ENCODE results near the gene YIPF5.

YIPF5 gene

GRCh38 chr5:144173766-144174165 is 3.3 kb upstream of the YIPF5 start:
- DNase-seq: no peak

GRCh38 chr5:144169904-144170275 is 569 bp downstream of the YIPF5 start:
- no peak for DNase-seq

DNA sequence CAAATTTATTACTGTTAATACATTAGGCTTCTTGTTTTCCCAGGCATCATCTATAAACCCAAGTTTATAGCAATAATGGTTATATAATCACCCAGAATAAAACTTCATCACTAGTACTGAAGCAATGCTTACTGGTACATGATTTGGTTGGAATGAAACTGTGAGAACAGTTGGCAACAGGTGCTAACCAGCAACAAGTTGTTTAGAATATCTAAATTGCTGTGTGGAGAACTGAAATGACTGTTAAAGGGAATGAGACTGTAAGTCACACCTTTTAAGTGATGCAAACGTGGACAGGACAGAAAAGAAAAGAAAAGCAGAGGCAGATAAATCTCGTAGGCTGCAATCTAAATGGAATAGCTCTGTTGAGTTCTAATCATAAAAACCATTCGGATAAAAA is 2.5 kb downstream of the YIPF5 start:
- no peak for DNase-seq

DNA sequence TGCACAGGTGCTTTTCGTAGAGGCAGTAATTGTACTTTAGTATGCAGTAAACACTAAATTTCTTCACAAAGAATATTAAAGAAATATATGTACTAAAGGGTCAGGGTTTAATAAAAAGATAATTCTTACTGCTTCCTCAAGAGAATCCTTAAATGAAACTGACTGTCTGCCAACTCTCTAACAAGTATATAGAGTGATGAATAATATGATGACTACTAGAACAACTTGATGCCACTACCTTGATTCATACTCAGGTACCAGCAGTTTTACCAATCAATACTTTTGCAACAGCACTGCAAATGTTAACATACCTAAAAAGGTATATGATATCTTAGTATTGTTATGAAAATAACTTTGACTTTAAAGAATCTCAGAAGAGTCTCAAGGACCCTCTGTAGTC is 3.8 kb downstream of the YIPF5 start:
- DNase-seq: no peak

DNA sequence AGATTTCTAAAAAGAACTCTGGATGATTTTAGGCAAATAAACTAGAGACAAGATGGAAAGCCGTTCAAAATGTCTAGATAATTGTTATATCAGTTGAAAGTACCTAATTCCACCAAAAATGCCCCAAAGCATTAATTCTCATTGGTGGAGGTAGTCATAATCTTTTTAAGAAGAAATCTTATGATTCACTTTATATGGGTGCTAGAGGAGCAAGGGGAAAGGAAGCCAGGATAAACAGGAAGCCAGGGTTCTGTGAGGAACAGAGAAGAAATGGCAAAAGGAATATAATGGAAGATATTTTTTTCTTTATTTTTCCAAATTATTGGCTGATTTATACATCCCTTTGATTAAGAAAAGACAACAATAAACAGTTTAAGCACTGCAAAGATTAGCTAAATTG is 7.8 kb downstream of the YIPF5 start:
- DNase-seq: no peak

DNA sequence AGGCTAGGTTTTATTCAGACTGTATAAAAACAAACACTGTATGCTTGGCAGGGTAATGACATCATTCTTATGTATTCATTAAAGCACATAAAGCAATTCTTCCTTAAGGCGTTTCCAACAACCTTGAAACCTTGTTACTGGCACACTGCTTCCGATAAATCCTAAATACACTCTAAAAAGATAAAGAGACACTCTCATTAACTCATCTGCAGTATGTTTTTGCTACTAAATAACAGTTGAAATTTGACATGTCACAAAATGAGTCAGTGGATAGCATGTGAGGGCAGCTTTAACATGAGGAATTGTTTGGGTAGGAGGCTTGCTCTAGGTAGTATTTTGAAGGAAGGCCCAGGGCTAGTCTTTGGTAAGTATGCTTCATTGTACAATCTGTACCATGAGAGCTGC is 13.7 kb downstream of the YIPF5 start:
- DNase-seq: no peak

DNA sequence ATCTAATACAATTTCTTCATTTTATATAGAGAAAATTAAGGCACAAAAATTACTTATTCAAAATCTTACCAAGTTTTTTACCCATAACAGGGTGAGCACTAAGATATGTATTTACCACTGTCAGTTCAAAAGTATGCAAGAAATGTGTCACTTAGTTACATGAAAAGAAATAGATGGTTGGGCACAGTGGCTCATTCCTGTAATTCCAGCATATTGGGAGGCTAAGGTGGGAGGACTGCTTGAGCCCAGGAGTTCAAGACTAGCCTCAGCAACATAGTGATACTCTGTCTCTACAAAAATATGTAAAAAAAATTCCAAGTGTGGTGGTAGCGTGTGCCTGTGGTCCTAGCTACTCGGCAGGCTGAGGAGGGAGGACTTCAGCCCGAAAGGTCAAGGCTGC is 19.4 kb downstream of the YIPF5 start:
- DNase-seq: no peak

GRCh38 chr5:144144956-144145751 is 25.3 kb downstream of the YIPF5 start:
- DNase-seq: no peak

DNA sequence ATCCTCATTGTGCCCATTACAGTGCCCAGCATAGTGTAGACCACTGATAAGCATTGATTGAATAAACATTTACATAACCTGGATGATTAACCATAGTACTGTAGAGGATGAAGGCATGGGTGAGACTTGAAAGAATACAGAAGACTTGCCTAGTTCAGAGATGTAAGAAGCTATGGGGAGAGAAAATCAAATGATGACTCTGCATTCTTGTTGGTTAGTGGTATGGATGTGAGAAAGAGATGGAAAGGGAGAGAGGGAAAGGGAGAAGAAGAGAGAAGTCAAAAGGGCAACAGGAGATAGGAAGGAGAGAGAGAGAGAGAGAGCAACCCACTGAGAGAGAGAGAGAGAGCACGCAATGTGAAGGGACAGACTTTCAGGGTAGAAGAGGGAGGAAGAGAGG is 26.8 kb downstream of the YIPF5 start:
- DNase-seq: no peak

GRCh38 chr5:144142824-144143162 is 27.7 kb downstream of the YIPF5 start:
- no peak for DNase-seq

DNA sequence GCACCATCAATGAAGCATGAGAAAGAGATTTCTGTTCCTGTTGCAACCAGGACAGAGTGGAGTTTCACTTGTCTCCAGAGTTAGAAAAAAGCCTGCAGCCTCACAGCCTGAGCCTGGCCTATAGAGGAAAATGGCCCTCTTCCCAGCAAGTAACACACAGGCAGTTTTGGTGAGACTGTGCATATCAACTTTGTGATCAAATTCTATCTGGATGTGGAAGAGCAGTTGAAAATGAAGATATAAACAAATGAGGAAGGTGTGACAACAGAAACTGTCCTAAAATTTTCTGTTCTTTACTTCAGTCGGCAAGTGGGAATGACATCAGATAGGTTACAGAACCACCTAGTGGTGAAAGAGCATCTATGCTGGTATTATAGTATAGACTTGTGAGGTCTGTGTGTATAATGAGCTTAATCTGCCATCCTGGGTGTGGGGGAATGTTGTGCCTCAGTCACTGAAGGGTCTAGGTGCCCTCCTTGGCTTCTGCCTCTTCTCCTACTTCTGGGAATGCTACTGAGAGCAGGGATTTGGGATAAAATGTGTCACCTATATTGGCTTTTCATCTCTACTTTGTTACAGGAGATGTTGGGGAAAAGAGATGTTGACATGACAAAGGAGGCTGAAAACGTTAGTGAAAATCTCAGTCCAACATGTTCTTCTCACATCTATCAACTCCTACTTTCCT is 28.2 kb downstream of the YIPF5 start:
- peak; percentile 46 for DNase-seq

DNA sequence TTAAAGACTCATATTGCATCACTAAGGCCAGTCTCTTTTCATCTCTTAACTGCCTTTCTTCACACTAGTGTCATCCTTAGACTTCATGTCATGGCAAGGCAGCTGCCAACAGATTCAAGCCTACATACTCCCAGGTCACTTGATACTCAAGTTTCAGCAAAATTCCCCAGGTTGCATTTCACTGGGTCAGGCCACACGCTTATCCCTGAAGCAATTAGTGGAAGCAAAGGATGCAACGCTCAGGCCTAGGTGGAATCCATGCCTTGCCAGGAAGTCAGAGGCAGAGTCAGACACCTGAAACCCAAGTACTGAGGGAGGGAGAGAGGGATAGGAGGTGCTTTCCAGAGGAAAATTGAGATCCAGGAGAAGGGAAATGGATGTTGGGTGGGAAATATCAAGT is 28.9 kb downstream of the YIPF5 start:
- DNase-seq: no peak

- no peak for DNase-seq
Observed at GRCh38 chr5:144139586-144139985, 30.9 kb downstream of the YIPF5 start.

- DNase-seq: no peak
Observed at GRCh38 chr5:144135113-144135762, 35.2 kb downstream of the YIPF5 start.

GRCh38 chr5:144134194-144134826 is 36.1 kb downstream of the YIPF5 start:
- DNase-seq: no peak

DNA sequence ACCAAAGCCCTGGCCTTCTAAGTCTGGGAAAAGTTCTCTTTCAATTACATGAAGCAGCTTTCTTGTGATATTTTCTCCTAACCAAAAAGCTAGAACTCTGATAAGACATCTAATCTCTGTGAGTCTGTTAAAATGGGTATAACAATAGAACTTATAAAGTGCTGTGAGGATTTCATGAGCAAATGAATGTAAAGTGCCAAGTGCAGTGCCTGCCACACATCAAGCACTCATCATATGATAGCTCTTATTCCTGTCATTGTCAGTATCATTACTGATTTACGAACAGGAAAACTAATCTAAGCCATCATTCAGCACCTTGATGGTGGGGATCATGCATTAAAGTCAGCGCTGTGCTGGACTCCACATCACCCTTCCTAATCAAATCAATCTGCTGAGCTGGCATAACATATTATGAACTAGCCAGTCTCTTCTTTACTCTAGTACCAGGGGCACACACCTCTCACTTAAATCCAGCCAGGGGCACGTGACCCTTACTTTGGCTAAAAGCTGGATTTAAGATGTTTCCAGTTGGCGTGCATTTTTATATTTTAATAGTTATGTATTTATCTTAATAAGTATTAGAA is 37.3 kb downstream of the YIPF5 start:
- no peak for DNase-seq

DNA sequence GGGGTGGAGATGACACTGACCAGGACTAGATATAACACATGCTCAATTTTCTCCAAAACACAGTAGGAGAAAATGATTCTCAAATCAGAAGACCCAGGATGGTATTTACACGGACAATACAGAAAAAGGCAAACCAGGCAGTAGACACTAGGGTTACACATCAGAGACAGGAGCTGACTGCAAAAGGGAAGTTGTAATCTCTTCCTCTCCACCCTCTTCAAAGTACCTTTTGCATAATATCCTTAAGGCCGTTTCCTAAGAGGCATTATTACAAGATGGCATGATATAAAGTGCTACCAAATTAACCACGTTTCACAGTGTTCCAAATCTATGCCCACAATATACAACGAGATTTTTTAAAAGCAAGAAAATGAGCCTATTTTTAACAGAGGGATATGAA is 39.2 kb downstream of the YIPF5 start:
- no peak for DNase-seq

GRCh38 chr5:144130306-144130705 is 40.2 kb downstream of the YIPF5 start:
- DNase-seq: no peak

- no peak for DNase-seq
Observed at GRCh38 chr5:144128844-144129243, 41.6 kb downstream of the YIPF5 start.

- no peak for DNase-seq
Observed at GRCh38 chr5:144126707-144127106, 43.8 kb downstream of the YIPF5 start.

- no peak for DNase-seq
Observed at GRCh38 chr5:144125163-144125726, 45.2 kb downstream of the YIPF5 start.

- no peak for DNase-seq
Observed at GRCh38 chr5:144122641-144123040, 47.8 kb downstream of the YIPF5 start.

DNA sequence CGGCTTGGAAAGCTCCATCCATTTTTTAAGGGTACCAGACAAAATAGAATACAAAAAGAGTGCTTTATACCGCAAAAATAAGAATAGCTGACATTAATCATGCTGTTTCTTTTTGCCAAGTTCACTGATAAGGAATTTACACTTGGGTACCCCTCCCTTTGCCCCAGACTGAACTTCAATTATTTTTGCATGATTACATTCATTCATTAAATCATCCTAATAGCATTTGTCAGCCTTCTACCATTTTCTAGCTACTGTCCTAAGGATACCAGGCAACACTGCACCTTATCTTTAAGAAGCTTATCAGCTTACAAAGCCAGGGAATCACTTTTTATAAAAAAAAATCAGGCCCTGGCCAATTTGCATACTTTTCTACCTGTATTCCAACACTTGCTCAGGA is 48.4 kb downstream of the YIPF5 start:
- DNase-seq: no peak

Measured in SIG-M5 (cell line).